Measurements from ENCODE around the gene GABRE.

DNA sequence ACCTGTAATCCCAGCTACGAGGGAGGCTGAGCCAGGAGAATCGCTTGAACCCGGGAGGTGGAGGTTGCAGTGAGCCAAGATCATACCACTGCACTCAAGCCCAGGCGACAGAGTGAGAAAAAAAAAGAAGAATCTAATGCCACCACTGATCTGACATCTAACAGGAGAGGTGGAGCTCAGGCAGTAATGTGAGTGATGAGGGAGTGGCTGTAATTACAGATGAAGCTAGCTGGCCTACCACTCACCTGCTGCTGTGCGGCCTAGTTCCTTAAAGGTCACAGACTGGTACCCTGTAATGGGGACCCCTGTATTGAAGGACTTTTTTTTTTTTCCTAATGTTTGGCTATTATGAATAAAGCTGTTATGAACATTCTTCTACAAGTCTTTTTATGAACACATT lies 25.3 kb upstream of the GABRE start:
- TF ChIP-seq, protein P1, sequence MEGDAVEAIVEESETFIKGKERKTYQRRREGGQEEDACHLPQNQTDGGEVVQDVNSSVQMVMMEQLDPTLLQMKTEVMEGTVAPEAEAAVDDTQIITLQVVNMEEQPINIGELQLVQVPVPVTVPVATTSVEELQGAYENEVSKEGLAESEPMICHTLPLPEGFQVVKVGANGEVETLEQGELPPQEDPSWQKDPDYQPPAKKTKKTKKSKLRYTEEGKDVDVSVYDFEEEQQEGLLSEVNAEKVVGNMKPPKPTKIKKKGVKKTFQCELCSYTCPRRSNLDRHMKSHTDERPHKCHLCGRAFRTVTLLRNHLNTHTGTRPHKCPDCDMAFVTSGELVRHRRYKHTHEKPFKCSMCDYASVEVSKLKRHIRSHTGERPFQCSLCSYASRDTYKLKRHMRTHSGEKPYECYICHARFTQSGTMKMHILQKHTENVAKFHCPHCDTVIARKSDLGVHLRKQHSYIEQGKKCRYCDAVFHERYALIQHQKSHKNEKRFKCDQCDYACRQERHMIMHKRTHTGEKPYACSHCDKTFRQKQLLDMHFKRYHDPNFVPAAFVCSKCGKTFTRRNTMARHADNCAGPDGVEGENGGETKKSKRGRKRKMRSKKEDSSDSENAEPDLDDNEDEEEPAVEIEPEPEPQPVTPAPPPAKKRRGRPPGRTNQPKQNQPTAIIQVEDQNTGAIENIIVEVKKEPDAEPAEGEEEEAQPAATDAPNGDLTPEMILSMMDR (conservative IDR thresholded peaks at IDR 0.05; ENCODE audit: low read depth, low read length), result no peak
- no peak for TF ChIP-seq EZH2 (IDR thresholded peaks at IDR 0.05; ENCODE audit: borderline replicate concordance, low read depth, low read length, poor library complexity, severe bottlenecking)

Measured in A673 (cell line).